ENCODE results near the gene SPATA31C2. TPM values are rescaled to one million over a fixed set of nuclear protein-coding genes. Genes with fewer than 3 reads are reported as not detected.
"Not testable (repeated sequence)": the region's sequence is repeated elsewhere in the genome, so short reads cannot be mapped to it uniquely, and the experiment has no call there.

SPATA31C2 gene
- total RNA-seq, 2 experiments from 2014 or later, result not detected

GRCh38 chr9:88173378-88173999, 35.2 kb upstream of the SPATA31C2 start:
- Mint-ChIP-seq H3K27me3 (ENCODE audit: low read depth) (peaks cover 38% of the 10 kb centered on the region), H3K4me3 (no peak overlapping the region), H3K4me1 (ENCODE audit: low read depth) (peaks cover 10% of the 10 kb centered on the region), H3K27ac (no peak overlapping the region), H3K9me3 (ENCODE audit: insufficient read depth) (no peaks in the 10 kb centered on the region), H3K36me3 (ENCODE audit: low read depth) (no peaks in the 10 kb centered on the region)
- DNase-seq, result peak; percentile 76
- CTCF ChIA-PET, result interaction anchor here (0.9 to 1.2 kb wide), 2 partner anchors 8 to 405 kb away, joined by 3 to 5 read pairs; no protein-coding TSS in a partner anchor
- POLR2A ChIA-PET, result no interaction called here
- ATAC-seq, result peak; percentile 73

DNA sequence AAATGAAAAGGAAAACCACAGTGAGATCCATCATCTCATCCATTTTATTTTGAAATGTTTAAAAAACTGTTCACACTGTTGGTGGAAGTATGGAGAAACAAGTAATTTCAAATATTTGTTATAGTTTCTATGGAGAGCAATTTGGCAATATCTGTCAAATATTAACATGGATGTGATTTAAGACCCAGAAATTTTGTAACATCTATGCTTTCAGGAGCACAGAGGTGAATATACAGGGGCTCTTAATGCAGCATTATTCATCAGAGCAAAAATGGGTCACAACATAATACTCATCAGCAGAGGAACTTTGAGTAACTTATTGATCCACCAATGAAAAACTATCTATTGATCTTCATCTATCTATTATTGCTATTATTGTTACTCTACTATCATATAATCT, 31.4 kb upstream of the SPATA31C2 start:
- Mint-ChIP-seq H3K27ac (no peak overlapping the region), H3K36me3 (ENCODE audit: low read depth) (no peaks in the 10 kb centered on the region), H3K4me1 (ENCODE audit: low read depth) (no peaks in the 10 kb centered on the region), H3K4me3 (no peak overlapping the region), H3K9me3 (ENCODE audit: insufficient read depth) (no peaks in the 10 kb centered on the region), H3K27me3 (ENCODE audit: low read depth) (peaks cover 15% of the 10 kb centered on the region)
- no peak for ATAC-seq
- ChIA-PET POLR2A (no interaction called here), CTCF (no interaction called here)
- DNase-seq, result no peak

GRCh38 chr9:88168564-88168963, 30.3 kb upstream of the SPATA31C2 start:
- Mint-ChIP-seq H3K27ac (no peak overlapping the region), H3K36me3 (ENCODE audit: low read depth) (no peaks in the 10 kb centered on the region), H3K4me1 (ENCODE audit: low read depth) (no peaks in the 10 kb centered on the region), H3K9me3 (ENCODE audit: insufficient read depth) (no peaks in the 10 kb centered on the region), H3K27me3 (ENCODE audit: low read depth) (peaks cover 15% of the 10 kb centered on the region), H3K4me3 (no peak overlapping the region)
- CTCF ChIA-PET, result no interaction called here
- ATAC-seq (no peak), DNase-seq (no peak)
- POLR2A ChIA-PET, result no interaction called here

DNA sequence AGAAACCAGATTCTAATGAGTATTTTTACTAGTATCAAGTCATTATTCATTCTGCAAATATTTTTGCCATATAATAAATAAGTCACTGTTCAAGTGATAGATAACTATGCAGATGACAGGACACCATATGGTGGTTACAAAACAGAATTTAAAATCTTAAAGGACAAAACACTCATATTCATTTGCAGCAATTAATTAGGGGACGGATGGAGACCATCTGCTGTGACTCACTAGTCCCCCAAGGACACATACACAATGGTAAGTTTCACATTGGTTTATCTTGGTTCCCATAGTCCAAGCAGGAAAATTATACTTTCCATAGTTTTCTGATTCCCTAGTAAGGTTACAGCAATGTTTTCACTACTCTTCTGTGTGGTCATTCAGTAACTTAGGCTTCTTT, 28.4 kb upstream of the SPATA31C2 start:
- Mint-ChIP-seq H3K36me3 (ENCODE audit: low read depth) (no peaks in the 10 kb centered on the region), H3K27ac (no peak overlapping the region), H3K4me1 (ENCODE audit: low read depth) (no peaks in the 10 kb centered on the region), H3K9me3 (ENCODE audit: insufficient read depth) (no peaks in the 10 kb centered on the region), H3K4me3 (no peak overlapping the region), H3K27me3 (ENCODE audit: low read depth) (peaks cover 21% of the 10 kb centered on the region)
- no peak for ATAC-seq
- ChIA-PET CTCF (interaction anchor here (0.6 kb wide), 1 partner anchor 255 kb away, joined by 3 read pairs; no protein-coding TSS in a partner anchor), POLR2A (no interaction called here)
- DNase-seq, result no peak

DNA sequence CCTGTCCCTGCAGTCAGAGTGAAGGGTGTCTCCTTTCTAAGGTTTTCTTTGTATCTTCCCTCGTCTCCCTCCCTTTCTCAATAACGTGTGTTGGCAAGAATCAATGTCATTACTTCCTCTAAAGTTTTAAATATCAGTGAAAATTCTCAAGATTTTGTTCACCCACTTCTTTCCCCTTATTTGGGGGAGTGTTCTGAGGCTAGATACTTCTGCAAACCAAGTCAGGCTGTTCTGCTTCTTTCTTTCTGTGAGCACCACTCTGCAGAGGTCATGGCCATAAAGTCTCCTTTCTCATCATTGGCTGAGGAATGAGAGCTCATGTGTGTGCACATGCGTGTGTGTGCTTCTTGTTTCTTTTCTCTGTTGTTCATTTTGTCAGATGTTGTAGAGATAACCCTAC, 26.6 kb upstream of the SPATA31C2 start:
- Mint-ChIP-seq H3K27me3 (ENCODE audit: low read depth) (peaks cover 33% of the 10 kb centered on the region), H3K9me3 (ENCODE audit: insufficient read depth) (no peaks in the 10 kb centered on the region), H3K4me1 (ENCODE audit: low read depth) (no peaks in the 10 kb centered on the region), H3K4me3 (no peak overlapping the region), H3K36me3 (ENCODE audit: low read depth) (no peaks in the 10 kb centered on the region), H3K27ac (no peak overlapping the region)
- no peak for DNase-seq
- ChIA-PET CTCF (no interaction called here), POLR2A (no interaction called here)
- ATAC-seq, result no peak

DNA sequence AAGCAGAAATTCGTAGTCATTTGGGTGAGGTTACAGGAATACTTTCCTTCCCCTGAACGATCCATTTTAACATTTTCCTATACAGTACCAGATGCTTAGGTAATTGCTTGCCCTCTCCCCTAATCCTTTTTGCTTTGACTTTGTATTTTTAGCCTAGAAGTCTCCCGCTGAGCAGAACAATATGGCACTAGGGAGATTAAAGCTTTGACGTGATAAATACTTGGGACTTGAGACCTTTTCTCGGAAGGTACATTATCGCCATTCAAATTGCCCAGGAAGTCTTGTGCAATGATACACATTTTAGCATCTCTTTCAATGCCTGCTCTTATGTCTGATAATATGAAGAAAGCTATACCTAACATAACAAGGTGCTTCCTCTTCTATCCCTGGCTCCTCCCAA, 22.9 kb upstream of the SPATA31C2 start:
- Mint-ChIP-seq H3K36me3 (ENCODE audit: low read depth) (no peaks in the 10 kb centered on the region), H3K4me3 (no peak overlapping the region), H3K27me3 (ENCODE audit: low read depth) (peaks cover 39% of the 10 kb centered on the region), H3K27ac (no peak overlapping the region), H3K4me1 (ENCODE audit: low read depth) (no peaks in the 10 kb centered on the region), H3K9me3 (ENCODE audit: insufficient read depth) (no peaks in the 10 kb centered on the region)
- ATAC-seq (no peak), DNase-seq (no peak)
- POLR2A ChIA-PET, result no interaction called here
- CTCF ChIA-PET, result no interaction called here

DNA sequence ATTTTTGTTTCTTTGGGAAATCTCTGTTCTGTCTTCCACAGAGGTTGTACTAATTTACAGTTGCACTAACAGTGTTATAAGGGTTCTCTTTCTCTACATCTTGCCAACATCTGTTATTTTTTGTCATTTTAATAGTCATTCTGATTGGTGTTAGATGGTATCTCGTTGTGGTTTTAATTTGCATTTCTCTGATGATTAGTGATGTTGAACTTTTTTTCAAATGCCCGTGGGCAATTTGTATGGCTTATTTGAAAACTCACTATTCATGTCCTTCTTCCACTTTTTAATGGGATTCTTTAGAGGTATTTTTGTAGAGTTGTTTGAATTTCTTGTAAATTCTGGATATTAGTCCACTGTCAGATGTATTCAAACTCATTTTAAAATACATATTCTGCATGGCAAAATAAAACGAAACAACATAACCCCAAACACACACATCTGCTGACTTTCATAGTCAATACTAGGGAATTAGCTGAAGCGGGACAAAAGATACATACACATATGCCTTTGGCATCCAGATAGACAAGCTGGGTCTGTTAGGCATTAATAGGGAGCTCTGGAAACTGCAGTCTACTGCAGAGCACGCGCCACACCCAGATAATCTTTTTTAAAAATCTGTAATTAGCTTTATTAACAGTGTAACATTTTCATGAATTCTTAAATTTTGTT, 5.8 kb upstream of the SPATA31C2 start:
- ATAC-seq (no peak), DNase-seq (no peak)
- Mint-ChIP-seq H3K36me3 (ENCODE audit: low read depth) (no peaks in the 10 kb centered on the region), H3K27me3 (ENCODE audit: low read depth) (peaks cover 39% of the 10 kb centered on the region), H3K4me1 (ENCODE audit: low read depth) (no peaks in the 10 kb centered on the region), H3K9me3 (ENCODE audit: insufficient read depth) (no peaks in the 10 kb centered on the region), H3K27ac (no peak overlapping the region), H3K4me3 (no peak overlapping the region)
- ChIA-PET CTCF (no interaction called here), POLR2A (no interaction called here)

DNA sequence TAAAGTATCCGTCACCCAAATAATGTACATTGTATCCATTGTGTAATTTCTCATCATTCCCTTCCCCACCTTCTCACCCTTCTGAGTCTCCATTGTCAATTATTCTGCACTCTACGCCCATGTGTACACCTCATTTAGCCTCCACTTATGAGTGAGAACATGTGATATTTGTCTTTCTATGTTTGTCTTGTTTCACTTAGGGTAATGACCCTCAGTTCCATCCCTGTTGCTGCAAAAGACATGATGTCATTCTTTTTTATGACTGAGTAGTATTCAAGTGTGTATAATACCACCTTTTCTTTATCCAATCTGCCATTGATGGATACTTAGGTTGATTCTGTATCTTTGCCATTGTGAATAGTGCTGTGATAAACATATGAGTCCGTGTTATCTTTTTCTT, 4.9 kb upstream of the SPATA31C2 start:
- H3K36me3 Mint-ChIP-seq (ENCODE audit: low read depth), result no peaks in the 10 kb centered on the region
- H3K27ac Mint-ChIP-seq, result no peak overlapping the region
- H3K4me1 Mint-ChIP-seq (ENCODE audit: low read depth), result no peaks in the 10 kb centered on the region
- POLR2A ChIA-PET, result no interaction called here
- DNase-seq (no peak), ATAC-seq (no peak)
- H3K4me3 Mint-ChIP-seq, result no peak overlapping the region
- H3K27me3 Mint-ChIP-seq (ENCODE audit: low read depth), result peaks cover 37% of the 10 kb centered on the region
- CTCF ChIA-PET, result no interaction called here
- H3K9me3 Mint-ChIP-seq (ENCODE audit: insufficient read depth), result no peaks in the 10 kb centered on the region

DNA sequence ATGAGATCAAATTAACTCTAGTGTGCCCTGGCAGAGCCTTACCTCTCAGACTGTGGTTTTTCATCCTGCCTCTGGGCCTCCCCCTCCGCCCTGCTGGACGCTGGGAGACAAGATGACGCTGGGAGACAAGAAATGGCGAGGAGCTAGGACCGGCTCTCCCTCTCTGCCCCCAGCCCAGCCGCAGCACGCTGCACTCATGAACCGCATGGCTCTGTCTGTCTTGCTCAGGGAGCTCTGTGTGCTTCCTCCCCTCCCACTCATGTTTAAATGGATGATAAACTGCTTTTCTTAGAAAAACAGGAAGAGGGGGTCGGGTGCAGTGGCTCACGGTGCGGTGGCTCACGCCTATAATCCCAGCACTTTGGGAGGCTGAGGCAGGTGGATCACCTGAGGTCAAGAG, 4.7 kb downstream of the SPATA31C2 start:
- CTCF ChIA-PET; H3K4me3 Mint-ChIP-seq; H3K27ac Mint-ChIP-seq; DNase-seq; POLR2A ChIA-PET; H3K27me3 Mint-ChIP-seq (ENCODE audit: low read depth); ATAC-seq; H3K36me3 Mint-ChIP-seq (ENCODE audit: low read depth); H3K9me3 Mint-ChIP-seq (ENCODE audit: insufficient read depth); H3K4me1 Mint-ChIP-seq (ENCODE audit: low read depth): not testable (repeated sequence)

GRCh38 chr9:88129556-88129955, 8.7 kb downstream of the SPATA31C2 start:
- H3K9me3 Mint-ChIP-seq (ENCODE audit: insufficient read depth); H3K4me3 Mint-ChIP-seq; ATAC-seq; H3K27me3 Mint-ChIP-seq (ENCODE audit: low read depth); H3K36me3 Mint-ChIP-seq (ENCODE audit: low read depth); POLR2A ChIA-PET; CTCF ChIA-PET; H3K4me1 Mint-ChIP-seq (ENCODE audit: low read depth); H3K27ac Mint-ChIP-seq: not testable (repeated sequence)
- peak; percentile 33 for DNase-seq

DNA sequence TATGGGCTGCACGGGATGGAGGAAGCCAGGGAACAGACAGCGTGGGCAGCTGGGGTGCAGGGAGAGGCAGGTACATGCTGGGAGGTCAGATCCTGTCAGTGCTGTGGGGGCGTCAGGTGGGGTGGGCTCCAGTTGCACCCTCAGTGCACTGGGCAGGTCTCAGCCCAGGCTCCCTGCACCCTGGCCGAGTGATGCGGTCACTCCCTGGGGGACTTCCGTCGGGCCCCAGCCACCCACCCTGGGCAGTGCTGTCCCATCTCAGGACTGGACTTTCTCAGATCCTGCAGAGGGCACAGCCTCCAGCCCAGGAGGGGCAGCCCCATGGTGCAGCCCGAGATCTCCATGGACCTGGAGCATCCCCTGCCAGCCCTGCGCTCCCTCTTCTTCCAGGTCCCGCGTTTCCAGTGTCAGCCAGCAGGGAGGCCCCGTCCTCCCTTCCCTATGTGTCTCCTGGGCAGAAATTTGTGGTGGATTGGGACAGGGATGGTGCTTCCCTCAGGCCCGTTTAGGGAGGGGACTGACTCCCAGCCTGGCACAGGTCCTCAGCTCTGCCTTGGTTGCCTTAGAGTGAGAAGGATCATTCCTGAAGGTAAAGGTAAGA, 10.5 kb downstream of the SPATA31C2 start:
- ATAC-seq; DNase-seq; H3K27ac Mint-ChIP-seq; H3K36me3 Mint-ChIP-seq (ENCODE audit: low read depth); H3K9me3 Mint-ChIP-seq (ENCODE audit: insufficient read depth); CTCF ChIA-PET; H3K27me3 Mint-ChIP-seq (ENCODE audit: low read depth); H3K4me1 Mint-ChIP-seq (ENCODE audit: low read depth); H3K4me3 Mint-ChIP-seq: not testable (repeated sequence)
- POLR2A ChIA-PET, result interaction anchor here (0.6 kb wide), 1 partner anchor 346 kb away, joined by 3 read pairs; no protein-coding TSS in a partner anchor

- H3K27ac Mint-ChIP-seq; H3K4me1 Mint-ChIP-seq (ENCODE audit: low read depth); DNase-seq; H3K36me3 Mint-ChIP-seq (ENCODE audit: low read depth); CTCF ChIA-PET; H3K27me3 Mint-ChIP-seq (ENCODE audit: low read depth); POLR2A ChIA-PET; H3K4me3 Mint-ChIP-seq; ATAC-seq; H3K9me3 Mint-ChIP-seq (ENCODE audit: insufficient read depth): not testable (repeated sequence)
These were observed 14.9 kb downstream of the SPATA31C2 start for GRCh38 chr9:88123413-88123812.
